Loucy (cell line): ENCODE measurements around the gene GAS7.

Source experiments
- H2AFZ ChIP-seq: fragments of 200-600 bp; sonication (generic); 2 replicates; pipeline ENCODE4 v1.6.0; 2016; ENCODE audit warnings: antibody characterized with exemption, mild to moderate bottlenecking, low read length, moderate library complexity
- H3F3A ChIP-seq: fragments of 200-600 bp; 2 replicates; pipeline ENCODE4 v1.6.0; 2016; ENCODE audit warnings: antibody characterized with exemption, low read depth, mild to moderate bottlenecking
- H3K27me3 ChIP-seq: fragments of 200-600 bp; sonication (generic); 2 replicates; pipeline ENCODE4 v1.6.1; 2014; ENCODE audit warnings: low read length, mild to moderate bottlenecking; ENCODE audit not compliant: insufficient read depth, poor library complexity, severe bottlenecking
- H3K36me3 ChIP-seq: fragments of 200-600 bp; sonication (generic); 2 replicates; pipeline ENCODE4 v1.6.1; 2016; ENCODE audit warnings: low read length; ENCODE audit not compliant: insufficient read depth
- H3K4me1 ChIP-seq: fragments of 200-600 bp; sonication (generic); 2 replicates; pipeline ENCODE4 v1.5.1; 2014; ENCODE audit warnings: low read length, mild to moderate bottlenecking; ENCODE audit not compliant: insufficient read depth, poor library complexity, severe bottlenecking
- H3K4me2 ChIP-seq: fragments of 200-600 bp; sonication (generic); 2 replicates; pipeline ENCODE4 v1.6.0; 2014; ENCODE audit warnings: antibody characterized with exemption, low read length, low read depth, mild to moderate bottlenecking; ENCODE audit not compliant: poor library complexity, severe bottlenecking
- H3K4me3 ChIP-seq: fragments of 200-600 bp; sonication (generic); 2 replicates; pipeline ENCODE4 v1.5.1; 2014; ENCODE audit warnings: low read length, mild to moderate bottlenecking, mixed read lengths; ENCODE audit not compliant: poor library complexity, severe bottlenecking
- H3K79me2 ChIP-seq: fragments of 200-600 bp; sonication (generic); 2 replicates; pipeline ENCODE4 v1.6.1; 2014; ENCODE audit warnings: low read length; ENCODE audit not compliant: insufficient read depth
- H3K9ac ChIP-seq: fragments of 200-600 bp; sonication (generic); 2 replicates; pipeline ENCODE4 v1.6.0; 2014; ENCODE audit warnings: mild to moderate bottlenecking, low read depth, low read length, moderate library complexity; ENCODE audit not compliant: poor library complexity, severe bottlenecking
- H3K9me2 ChIP-seq: fragments of 200-600 bp; sonication (generic); replicated peaks from 2 replicates; pipeline ENCODE4 v1.6.1; 2016; ENCODE audit warnings: low read depth, low read length, mixed read lengths
- H3K9me3 ChIP-seq: fragments of 200-600 bp; sonication (generic); 2 replicates; pipeline ENCODE4 v1.6.1; 2014; ENCODE audit warnings: mild to moderate bottlenecking, antibody characterized with exemption, low read length, low read depth; ENCODE audit not compliant: insufficient read depth
- H4K20me1 ChIP-seq: fragments of 200-600 bp; sonication (generic); 2 replicates; pipeline ENCODE4 v1.6.0; 2014; ENCODE audit warnings: antibody characterized with exemption, low read length, mild to moderate bottlenecking; ENCODE audit not compliant: insufficient read depth, poor library complexity, severe bottlenecking
- EZH2phosphoT487 ChIP-seq: fragments of 200-600 bp; IDR thresholded peaks from 2 replicates; pipeline ENCODE4 v1.6.1; 2018; ENCODE audit warnings: antibody characterized with exemption, mild to moderate bottlenecking, moderate library complexity, borderline replicate concordance
- TF ChIP-seq, protein P1 (sequence below): fragments of 200-600 bp; sonication (generic); conservative IDR thresholded peaks from 2 replicates; pipeline ENCODE4 v1.5.1; 2014; ENCODE audit warnings: mild to moderate bottlenecking, antibody characterized with exemption, low read length

Gene GAS7

DNA sequence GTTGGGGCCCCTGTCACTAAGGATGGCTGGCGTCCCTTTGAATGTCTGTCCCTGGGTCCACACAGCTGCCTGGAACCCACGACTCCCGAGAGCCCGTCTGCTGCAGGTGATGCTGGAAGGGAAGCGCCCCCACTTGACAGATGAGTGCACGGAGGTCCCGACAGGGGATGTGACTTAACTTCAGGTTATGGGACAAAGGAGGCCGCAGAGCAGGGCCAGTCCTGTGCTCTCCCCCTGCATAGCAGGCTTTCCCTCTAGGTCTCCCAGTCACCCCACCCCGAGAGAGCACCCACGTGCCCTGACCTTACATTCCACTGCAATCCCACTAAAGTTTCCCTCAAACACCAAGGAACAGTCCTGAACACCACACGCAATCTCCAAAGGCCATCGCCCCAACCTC lies 287.3 kb downstream of the GAS7 start:
- no peak overlapping the region for H2AFZ ChIP-seq
- H4K20me1 ChIP-seq, result no peaks in the 10 kb centered on the region
- H3K9ac ChIP-seq, result no peak overlapping the region
- H3K4me2 ChIP-seq, result no peak overlapping the region
- no peak for TF ChIP-seq EZH2phosphoT487
- TF ChIP-seq, protein P1, sequence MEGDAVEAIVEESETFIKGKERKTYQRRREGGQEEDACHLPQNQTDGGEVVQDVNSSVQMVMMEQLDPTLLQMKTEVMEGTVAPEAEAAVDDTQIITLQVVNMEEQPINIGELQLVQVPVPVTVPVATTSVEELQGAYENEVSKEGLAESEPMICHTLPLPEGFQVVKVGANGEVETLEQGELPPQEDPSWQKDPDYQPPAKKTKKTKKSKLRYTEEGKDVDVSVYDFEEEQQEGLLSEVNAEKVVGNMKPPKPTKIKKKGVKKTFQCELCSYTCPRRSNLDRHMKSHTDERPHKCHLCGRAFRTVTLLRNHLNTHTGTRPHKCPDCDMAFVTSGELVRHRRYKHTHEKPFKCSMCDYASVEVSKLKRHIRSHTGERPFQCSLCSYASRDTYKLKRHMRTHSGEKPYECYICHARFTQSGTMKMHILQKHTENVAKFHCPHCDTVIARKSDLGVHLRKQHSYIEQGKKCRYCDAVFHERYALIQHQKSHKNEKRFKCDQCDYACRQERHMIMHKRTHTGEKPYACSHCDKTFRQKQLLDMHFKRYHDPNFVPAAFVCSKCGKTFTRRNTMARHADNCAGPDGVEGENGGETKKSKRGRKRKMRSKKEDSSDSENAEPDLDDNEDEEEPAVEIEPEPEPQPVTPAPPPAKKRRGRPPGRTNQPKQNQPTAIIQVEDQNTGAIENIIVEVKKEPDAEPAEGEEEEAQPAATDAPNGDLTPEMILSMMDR, result no peak
- H3K4me3 ChIP-seq, result no peak overlapping the region
- no peaks in the 10 kb centered on the region for H3K4me1 ChIP-seq
- peaks cover 14% of the 10 kb centered on the region; the same call in 1 of the 2 replicates for H3K36me3 ChIP-seq
- H3K27me3 ChIP-seq, result no peaks in the 10 kb centered on the region
- H3K79me2 ChIP-seq, result no peaks in the 10 kb centered on the region
- no peaks in the 10 kb centered on the region for H3K9me2 ChIP-seq
- H3F3A ChIP-seq, result no peaks in the 10 kb centered on the region
- H3K9me3 ChIP-seq, result no peaks in the 10 kb centered on the region

DNA sequence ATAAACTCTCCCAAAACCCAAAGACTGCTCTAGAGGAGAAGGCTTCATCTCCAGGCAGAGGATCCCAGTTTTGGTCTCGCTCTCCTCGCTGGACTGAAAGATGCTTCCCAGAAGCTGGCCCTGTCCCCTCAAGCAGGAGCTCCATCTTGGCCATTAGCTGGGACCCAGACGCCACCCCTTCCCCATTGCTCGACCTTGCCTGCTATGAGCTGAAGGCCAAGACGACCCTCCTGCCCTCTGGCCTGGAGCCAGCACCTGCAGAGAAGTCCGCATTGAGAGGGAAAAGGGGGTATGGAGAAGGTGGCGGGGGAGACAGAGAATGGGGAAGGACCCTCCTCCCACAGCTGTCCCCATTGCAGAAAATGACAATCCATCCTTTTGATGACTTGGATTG lies 289.8 kb downstream of the GAS7 start:
- TF ChIP-seq EZH2phosphoT487, result no peak
- TF ChIP-seq, protein P1, result no peak
- H3K4me1 ChIP-seq, result no peaks in the 10 kb centered on the region
- H3F3A ChIP-seq, result no peaks in the 10 kb centered on the region
- H3K9ac ChIP-seq, result no peak overlapping the region
- no peaks in the 10 kb centered on the region for H3K9me2 ChIP-seq
- no peak overlapping the region for H2AFZ ChIP-seq
- no peaks in the 10 kb centered on the region for H3K27me3 ChIP-seq
- no peak overlapping the region for H3K4me3 ChIP-seq
- no peaks in the 10 kb centered on the region for H3K9me3 ChIP-seq
- H3K36me3 ChIP-seq, result peaks cover 5% of the 10 kb centered on the region; the same call in 1 of the 2 replicates
- no peaks in the 10 kb centered on the region for H4K20me1 ChIP-seq
- H3K4me2 ChIP-seq, result no peak overlapping the region
- no peaks in the 10 kb centered on the region for H3K79me2 ChIP-seq

DNA sequence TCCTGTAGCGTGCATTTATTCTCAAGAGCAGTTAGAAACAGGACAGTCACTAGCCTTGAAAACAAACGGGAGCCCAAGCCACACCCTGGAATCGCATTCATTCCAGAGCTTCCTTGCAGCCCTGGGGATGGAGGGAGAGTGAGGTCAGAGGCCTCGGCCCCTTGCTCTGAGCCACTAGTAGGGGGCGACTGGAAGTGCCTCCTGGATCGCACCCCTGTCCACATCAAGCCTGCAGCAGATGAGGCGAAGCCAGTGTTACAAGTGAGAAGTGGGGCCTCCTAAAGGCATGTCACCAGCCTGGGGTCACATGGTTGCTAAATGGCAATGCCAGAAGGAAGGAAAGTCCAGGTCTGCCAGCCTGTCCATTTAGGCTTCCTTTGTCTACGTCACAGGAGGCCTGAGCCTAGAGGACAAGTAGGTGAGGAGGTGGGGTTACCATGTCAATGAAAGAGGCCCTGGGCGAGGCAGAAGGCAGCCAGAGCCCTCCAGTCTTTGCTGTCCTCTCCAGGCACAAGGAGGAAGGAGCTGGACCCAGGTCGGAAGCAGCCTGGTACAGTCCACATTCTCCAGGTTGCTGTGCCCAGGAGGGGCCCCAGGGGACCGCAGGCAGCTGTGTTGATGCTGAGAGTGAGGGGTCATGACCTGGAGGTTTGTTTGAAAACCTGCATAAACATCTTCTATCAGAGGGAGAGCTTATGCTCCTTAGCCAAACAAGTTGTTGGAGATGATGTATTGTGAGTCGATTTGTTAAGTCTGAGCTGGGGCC lies 290.3 kb downstream of the GAS7 start:
- Histone ChIP-seq H3K4me2 (no peak overlapping the region), H3K4me3 (no peak overlapping the region), H3K9me2 (no peaks in the 10 kb centered on the region), H3F3A (no peaks in the 10 kb centered on the region), H3K36me3 (peaks cover 2% of the 10 kb centered on the region; the same call in 1 of the 2 replicates), H3K9ac (no peak overlapping the region), H3K4me1 (no peaks in the 10 kb centered on the region), H3K27me3 (no peaks in the 10 kb centered on the region), H2AFZ (no peak overlapping the region), H3K9me3 (no peaks in the 10 kb centered on the region), H3K79me2 (no peaks in the 10 kb centered on the region), H4K20me1 (no peaks in the 10 kb centered on the region)
- TF ChIP-seq, protein P1, result no peak
- no peak for TF ChIP-seq EZH2phosphoT487
